GM19467 (cell line): ENCODE data around the gene LHFPL4.
"Not testable (repeated sequence)": the region's sequence is repeated elsewhere in the genome, so short reads cannot be mapped to it uniquely, and the experiment has no call there.

Experiments
- ATAC-seq: cut with Tn5 transposase; IDR thresholded peaks from one replicate; pipeline ENCODE4 v1.9.1; 2021; ENCODE audit warnings: mild to moderate bottlenecking, moderate library complexity; ENCODE audit not compliant: unreplicated experiment

Gene LHFPL4

DNA sequence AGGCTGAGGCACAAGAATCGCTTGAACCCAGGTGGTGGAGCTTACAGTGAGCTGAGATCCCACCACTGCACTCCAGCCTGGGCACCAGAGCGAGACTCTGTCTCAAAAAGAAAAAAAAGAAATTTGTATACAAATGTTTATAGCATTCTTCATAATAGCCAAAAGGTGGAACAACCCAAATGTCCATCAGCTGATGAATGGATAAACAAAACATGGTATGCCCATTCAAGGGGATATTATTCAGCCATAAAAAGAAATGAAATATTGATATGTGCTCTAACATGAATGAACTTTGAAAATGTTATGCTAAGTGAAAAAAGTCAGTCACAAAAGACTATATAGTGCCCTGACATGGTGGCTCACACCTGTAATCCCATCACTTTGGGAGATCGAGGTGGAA lies 11.4 kb downstream of the LHFPL4 start:
- no peak for ATAC-seq

DNA sequence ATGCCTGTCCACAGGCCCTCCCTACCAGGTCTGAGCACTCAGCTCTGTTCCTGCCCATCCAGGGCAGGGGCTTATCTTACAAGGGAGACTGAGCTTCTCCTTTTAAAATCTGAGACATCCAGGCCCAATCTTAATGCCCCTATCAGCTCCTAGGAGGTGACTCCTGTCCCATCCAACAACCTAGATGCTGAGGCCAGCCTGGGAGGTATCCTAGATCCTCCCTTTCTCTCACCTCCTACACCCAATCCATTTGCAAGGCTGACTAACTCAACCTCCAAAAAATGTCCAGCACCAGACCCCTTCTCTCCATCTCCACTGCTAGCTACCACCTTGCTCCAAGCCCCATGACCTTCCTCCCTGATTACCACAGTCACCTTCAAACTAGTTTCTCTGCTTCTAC lies 17.4 kb downstream of the LHFPL4 start:
- ATAC-seq = no peak

DNA sequence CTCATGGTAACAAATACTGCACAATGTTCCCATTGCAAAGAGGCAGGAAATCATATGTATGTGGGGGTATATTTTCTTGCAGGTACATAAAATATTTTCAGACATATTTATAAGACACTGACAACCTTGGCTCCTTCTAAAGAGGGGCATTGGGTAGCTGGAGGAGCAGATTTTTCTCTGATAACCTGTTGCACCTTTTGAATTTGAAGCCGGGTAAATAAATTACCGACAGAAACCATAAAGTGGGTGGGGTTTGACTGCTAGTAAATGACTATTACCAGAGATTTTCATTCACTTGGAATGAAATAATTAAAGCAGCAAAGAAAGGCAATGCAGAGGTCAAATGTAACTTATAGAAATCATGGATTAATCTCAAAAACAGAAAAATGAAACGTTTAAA lies 19.2 kb downstream of the LHFPL4 start:
- no peak for ATAC-seq

DNA sequence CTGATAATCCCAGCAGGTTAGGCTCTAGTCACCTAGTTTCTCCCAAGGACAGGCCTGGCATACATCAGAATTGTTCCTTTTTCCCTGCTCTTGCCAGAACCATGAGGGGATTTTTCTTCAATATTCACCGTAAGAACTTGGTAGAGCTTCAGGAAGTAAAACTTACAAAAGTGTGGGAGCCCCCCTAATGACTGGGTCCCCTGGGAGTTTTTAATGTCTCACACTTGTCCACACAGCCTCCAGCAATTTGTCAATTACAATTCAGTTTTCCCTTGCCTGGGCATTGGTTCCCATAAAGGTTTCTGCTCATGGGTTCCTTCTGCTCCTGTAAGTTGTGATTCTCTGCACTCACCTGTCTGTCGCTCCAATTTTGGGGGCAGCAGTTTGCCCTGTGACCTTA lies 28.5 kb downstream of the LHFPL4 start:
- ATAC-seq = no peak

DNA sequence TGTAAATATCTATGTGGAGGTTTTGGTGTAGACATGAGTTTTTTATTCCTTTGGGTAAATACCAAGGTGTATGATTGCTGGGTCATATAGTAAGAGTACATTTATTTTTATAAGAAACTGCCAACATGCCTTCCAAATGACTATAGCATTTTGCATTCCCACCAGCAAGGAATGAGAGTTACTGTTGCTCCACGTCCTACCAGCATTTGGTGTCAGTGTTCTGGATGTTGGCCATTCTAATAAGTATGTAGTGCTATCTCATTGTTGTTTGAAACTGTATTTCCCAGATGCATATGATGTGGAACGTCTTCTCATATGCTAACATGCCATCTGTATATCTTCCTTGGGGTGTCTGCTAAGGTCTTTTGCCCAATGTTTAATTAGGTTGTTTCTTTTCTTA lies 38.7 kb downstream of the LHFPL4 start:
- no peak for ATAC-seq

DNA sequence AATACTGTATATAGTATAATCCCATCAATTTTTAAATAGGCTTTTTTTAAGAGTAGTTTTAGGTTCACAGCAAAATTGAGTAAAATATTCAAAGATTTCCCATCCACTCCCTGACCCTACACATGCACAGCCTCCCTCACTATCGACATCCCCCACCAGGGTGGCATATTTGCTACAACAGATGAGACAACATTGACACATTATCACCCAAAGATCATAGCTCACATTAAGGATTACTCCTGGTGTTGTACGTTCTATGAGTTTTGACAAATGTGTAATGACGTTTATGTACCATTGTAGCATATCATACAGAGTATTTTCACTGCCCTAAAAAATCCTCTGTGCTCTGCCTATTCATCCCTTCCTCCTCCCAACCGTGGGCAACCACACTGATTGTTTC lies 39.3 kb downstream of the LHFPL4 start:
- no peak for ATAC-seq

DNA sequence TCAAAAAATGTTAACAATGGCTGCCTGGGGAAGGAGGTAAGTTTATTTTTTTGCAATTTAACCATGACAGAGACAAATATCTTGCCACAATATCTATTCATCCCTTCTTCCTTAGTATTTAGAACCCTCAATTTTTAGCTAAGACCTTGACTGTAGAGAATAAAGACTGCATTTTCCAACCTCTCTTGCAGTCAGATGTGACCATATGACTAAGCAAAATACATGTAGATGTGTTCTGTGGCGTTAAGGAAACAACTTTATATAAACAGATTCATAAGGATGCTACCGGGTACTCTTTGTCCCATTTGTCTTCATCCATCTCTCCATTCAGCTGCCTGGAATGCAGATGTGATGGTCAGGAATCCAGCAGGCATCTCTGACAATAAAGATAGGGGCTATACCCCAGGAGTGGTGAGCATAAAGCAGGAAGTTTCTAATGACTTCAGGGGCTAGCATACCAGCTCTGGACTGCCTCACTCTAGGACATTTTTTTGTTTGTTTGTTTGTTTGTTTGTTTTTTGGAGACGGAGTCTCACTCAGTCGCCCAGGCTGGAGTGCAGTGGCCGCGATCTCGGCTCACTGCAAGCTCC lies 41.1 kb downstream of the LHFPL4 start:
- no peak for ATAC-seq

DNA sequence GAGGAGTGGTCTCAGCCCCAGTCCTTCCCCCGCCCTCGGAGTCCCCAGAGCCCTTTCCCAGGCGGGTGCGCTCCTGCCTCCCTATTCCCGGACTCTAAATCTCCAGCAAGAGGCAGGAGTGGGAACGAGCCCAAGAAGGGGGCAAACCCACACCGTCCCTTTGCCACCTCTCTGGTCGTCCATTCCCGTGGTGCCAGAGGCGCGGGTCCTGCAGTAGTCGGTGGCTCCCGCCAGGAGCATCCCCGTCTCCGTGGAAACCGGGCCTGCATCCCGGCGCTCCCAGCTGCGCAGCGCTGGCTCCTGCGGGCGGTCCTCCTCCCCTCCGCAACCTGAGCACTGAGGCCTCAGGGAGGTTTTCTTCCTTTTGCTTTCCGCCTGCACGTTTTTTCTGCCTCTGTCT lies 44.8 kb downstream of the LHFPL4 start:
- ATAC-seq = no peak

DNA sequence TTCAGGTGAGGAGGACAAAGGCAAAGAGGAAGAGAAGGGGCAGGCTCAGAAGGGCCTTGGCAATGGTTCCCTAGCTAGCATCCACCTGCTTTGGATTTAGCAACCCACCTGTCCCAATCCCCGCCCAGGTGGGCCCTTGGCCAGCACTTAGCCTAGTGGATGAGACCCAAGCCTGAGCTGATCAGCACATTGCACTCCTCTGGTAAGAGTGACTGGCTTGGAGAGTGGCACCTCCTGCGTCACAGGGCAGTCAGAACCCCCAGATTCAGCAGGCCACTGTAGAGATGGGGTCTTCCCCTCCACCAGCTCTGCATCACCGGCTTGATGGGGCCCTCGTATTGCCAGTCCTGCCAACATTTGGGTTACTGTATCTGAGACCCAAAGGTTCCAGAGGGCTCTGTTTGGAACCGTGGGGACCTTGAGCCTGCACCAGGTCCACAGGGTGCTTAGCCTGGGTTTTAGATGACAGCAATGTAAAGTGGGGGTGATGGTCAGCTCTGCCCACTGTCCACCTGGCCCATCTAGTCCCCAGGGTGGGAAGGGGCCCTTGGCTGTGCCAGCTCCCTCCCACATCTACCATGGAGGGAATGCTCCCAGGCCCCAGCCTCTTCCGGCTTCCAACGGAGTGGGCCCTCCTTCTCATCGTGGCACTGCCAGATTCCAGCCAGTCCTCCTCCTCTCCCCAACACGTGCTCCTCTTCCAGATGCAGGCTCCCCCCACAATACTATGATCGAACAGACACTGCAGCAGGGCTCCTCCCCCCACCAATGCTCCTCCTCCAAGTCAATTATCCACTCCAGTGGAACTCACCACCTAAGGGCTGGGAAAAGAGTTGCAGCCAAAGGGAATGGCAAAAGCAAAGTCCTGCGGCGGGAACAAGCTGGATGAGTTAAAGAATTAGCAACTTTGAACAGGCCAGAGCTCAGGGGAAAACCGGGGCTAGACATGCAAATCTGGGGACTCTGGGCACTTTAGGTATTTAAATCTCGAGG lies 45.7 kb downstream of the LHFPL4 start:
- no peak for ATAC-seq

DNA sequence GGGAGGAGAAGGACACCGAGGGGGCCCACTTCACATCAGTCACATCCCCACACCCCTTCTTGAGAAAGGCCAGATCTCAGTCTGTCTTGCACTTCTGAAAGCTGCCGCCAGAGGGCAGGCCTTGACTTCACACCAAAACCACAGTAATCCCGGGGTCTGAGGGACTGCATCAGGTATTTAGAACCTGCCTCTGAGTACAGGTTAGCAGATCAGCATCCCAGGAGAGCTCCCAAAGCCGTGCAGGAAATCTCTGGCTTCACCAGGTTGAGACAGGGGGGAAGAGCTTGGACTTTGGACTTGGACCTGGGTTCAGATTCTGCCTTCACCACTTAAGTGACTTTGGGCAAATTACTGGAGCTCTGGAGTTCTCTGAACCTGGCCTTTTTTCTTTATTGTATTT lies 50.3 kb downstream of the LHFPL4 start:
- no peak for ATAC-seq

DNA sequence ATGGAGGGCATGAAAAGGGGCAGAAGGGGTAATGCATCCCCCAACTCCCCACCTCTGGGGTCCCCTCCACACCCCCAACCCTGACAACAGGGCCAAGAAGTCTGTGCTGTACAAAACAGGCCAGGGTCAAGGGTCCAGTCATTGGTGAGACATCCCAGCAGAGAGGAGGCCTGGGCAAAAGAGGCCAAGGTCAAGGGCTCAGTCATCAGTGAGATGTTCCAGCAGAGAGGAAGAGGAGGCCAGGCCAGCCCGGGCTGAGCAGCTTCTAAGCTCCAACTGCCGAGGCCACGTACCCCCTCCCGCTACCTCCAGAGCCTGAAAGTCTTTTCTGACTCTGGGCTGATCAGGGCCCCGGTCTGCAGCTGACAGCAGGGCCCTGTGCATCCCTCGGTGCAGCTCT lies 52.4 kb downstream of the LHFPL4 start:
- ATAC-seq = no peak

DNA sequence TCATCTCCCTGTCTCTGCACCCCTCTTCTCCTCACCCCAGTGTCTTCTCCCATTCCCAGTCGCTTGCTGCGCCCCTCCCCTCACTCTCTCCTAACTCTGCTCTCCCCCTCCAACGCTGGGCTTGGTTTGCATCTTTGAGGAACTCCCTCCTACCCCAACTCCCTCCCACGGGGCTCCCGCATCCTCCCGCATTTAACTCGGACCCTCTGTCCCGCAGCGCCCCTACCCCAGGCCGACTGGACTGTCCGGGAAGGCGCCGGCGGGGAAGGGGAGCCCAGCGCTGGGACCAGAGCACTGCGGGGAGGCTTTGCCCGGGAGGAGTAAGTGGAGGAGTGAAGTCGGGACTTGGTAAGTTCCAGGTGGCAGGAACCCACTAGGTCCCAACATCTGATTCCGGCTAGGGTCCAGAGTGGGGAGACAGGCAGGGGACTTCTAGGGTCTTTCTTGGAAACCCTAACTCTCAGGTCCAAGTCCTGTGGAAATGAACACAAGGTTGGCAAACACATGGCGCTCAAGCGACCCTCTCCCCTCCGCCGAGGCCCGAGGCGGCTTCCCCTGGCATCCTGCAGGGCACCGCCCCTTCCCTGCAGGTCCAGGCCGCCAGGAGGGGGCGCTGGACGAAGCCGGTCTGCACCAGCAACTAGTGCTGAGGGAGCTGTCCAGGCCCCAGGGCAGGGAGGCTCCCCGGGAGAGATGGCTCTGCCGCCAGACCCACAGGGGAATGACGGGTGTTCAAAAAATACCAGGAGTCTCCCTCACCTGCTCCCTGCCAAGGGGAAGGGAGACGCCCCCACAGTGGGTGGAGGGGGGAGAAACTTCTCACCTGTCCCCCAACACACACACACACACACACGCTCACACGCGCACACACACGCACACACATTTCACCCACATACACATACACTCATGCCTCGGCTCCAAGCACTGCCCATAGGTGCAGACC lies 53.2 kb downstream of the LHFPL4 start:
- ATAC-seq = no peak

DNA sequence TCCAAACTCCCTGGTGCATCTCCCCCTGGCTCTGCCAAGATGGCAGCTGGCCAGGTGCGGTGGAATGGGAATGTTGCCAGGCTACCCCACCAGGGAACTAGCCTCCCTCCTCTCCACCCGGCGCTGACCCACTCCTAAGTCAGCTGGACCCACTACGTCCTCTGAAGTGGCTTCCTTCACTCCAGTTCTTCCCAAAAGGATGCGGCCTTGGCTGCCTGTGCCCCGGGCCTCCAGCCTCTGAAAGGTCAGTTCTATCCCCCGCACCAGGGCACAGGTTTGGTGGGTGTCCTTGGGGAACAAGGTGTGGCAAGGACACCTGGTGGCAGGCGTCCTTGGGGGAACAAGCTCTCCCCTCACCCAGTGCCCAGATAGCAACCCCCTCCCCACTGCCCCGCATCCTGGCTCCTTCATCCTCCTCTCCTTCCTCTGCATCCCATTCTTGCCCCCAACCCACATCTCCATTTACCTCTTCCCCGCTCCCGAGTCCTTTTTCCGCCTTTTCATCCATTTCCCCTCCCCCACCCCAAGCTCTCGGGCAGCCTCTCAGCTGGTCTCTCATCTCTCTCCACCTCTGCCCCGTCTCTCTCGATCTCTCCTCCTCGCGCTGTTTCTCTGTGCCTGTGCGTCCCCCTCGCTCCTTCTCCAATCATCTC lies 54.0 kb downstream of the LHFPL4 start:
- no peak for ATAC-seq

DNA sequence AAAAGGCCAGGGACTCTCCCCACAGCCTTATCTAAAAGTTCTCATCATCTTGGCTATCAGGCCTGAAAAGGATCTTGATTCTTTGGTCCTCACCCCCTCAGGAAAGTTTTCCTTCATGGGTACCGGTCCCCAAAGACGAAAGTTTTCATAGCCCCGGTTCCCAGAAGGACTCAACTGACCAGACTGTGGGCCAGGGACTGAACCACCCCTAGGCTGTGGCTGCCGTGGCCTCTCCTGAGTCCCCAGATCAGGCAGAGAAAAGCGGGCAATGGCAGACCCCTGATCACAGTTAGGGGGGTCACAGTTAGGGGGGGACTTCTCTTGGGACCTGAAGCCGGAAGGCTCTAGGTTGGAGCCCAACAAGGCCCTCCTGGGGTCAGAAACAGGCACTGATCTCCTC lies 54.8 kb downstream of the LHFPL4 start:
- ATAC-seq = no peak

DNA sequence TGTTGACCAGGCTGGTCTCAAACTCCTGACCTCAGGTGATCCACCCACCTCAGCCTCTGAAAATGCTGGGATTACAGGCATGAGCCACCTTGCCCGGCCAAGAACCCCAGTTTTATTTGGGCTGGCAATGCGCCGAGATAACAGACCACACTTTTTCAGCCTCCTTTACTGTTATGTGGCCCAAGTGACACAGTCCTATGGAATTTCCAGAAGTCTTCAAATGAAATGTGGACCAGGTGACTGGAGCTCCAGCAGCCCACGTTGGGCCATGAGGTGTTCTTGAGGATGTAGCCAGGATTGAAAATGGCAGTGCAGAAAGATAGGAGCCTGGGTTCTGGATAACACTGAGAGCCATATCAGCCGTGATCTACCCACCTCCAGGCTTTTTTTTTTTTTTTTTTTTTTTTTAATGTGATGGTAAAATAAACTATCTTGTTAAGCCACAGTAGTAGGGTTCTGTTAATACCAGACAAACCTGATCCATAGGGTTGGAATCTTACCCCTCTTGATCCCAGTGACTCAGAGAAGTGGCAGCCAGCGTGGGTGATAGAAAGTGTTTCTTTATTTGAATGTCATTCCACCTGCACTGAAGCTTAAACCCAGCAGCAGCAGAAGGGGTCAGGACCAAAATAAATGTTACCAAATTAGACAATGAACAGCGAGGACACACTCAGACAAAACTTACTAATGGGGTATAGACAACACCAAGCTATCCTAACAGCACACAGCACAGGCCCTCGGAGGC lies 55.6 kb downstream of the LHFPL4 start:
- no peak for ATAC-seq

DNA sequence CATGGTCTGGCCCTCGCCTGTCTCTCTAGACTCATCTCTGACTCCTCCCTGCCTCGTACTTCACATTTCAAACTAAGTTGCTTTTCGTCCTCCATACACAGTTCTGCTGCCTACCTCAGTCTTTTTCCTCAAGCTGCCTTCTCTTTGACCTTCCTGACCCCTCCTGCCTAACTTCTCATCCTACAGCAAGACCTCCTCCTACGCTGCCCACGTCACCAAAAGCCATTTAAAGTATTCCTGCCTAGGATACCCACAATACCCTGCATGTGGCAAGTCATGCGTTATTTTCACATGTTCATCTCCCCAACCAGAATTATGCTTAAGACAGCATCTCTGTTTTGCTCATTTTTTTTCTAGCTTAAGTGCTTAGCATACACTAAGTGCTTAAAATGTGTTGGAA lies 56.7 kb downstream of the LHFPL4 start:
- no peak for ATAC-seq

DNA sequence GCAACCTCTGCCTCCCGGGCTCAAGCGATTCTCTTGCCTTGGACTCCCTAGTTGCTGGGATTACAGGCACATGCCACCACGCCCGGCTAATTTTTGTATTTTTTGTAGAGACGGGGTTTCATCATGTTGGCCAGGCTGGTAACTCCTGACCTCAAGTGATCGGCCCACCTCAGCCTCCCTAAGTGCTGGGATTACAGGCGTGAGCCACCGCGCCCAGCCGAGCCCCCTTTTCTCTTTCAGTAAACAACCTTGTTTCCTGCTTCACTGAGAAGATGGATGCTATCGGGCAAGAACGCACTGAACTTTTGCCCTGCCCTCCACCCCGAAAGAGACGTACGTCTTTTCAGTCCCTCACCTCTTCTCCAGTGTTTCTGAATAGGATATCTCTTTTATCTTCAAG lies 59.6 kb downstream of the LHFPL4 start:
- ATAC-seq = not testable (repeated sequence)

DNA sequence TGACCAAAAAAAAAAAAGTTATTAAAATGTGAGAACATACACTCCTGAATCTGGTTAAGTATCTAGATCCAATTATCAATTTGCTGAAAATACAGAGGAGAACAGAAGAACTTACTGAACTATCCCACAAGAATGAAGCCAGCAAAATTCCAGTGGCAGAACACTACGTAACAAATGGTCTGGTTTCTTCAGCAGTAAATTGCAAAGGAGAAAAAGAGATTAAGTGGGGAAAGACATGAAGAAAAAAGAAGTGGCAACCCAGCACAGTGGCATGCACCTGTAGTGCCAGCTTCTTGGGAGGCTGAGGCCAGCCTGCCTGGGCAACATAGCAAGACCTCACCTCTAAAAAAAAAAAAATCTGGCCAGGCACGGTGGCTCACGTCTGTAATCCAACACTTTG lies 62.1 kb downstream of the LHFPL4 start:
- ATAC-seq = no peak

DNA sequence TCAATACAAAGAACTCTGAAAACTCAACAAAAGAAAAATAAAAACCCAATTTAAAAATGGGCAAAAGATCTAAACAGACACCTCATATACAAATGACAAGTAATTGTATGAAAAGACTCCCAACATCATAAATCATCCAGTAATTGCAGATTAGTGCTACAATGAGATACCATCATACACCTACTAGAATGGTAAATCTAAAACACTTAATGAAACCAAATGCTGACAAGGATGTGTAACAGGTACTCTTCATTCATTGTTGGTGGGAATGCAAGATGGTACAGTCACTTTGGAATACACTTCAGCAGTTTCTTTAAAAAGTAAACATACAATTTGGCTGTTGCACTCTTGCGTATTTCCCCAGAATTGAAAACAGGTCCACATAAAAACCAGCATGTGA lies 68.4 kb downstream of the LHFPL4 start:
- no peak for ATAC-seq

DNA sequence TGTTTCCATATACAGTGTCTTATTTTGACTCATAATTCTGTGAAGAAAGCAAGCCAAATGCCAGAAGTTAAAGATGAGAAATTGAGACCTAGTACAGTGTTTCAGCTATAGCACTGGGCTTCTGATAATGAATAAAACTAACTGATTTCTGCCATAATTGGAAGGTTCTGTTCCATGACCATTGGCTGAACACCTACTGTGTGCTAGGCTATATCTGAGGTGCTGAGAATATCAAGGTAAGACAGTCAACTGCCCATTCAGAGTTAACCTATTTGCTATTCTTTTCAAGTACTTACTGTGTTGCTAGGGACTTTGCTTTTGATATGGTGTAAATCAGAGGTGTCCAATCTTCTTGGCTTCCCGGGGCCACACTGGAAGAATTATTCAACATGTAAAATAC lies 73.4 kb downstream of the LHFPL4 start:
- no peak for ATAC-seq
